SK-N-SH treated with all-trans-retinoic acid at 6 μM for 48 hours (cell line): ENCODE measurements around the gene SLC49A3.

Experiments
- ZC3H10 ChIP-seq: fragments of 250-450 bp; sonication (Bioruptor Pico); IDR thresholded peaks from 2 replicates; pipeline ENCODE4 v1.5.1; 2021; ENCODE audit warnings: mild to moderate bottlenecking, moderate library complexity
- TF ChIP-seq, protein P1 (sequence below): fragments of 250-450 bp; sonication (Bioruptor Pico); IDR thresholded peaks from 2 replicates; pipeline ENCODE4 v1.8.0; 2020; ENCODE audit warnings: mild to moderate bottlenecking, moderate library complexity, borderline replicate concordance

DNA sequence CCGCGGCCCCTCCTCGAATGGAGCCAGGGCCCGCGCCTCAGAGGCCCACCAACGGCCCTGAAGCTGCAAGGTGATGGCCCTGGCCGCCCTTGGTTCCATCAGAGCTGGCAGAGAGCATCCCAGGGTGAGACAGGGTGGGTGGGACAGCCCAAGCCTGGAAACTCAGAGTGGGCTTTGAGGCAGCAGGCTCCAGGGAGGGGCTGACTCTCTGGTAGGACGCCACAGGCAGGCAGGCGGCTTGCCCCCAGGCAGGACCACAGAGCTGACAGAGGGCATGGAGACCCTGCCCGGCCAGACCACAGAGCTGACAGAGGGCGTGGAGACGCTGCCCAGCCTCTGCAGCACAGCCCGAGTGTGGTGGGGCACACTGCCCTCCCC is 9.9 kb downstream of the SLC49A3 start:
- no peak for TF ChIP-seq ZC3H10 (CRISPR knock-in tag)
- TF ChIP-seq, protein P1, sequence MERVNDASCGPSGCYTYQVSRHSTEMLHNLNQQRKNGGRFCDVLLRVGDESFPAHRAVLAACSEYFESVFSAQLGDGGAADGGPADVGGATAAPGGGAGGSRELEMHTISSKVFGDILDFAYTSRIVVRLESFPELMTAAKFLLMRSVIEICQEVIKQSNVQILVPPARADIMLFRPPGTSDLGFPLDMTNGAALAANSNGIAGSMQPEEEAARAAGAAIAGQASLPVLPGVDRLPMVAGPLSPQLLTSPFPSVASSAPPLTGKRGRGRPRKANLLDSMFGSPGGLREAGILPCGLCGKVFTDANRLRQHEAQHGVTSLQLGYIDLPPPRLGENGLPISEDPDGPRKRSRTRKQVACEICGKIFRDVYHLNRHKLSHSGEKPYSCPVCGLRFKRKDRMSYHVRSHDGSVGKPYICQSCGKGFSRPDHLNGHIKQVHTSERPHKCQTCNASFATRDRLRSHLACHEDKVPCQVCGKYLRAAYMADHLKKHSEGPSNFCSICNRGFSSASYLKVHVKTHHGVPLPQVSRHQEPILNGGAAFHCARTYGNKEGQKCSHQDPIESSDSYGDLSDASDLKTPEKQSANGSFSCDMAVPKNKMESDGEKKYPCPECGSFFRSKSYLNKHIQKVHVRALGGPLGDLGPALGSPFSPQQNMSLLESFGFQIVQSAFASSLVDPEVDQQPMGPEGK (CRISPR knock-in tag), result no peak
